Muscle layer of colon (tissue), 2 donors: ENCODE results near the gene OR56A1.

Experiments used
- H3K27ac ChIP-seq: one replicate; pipeline ENCODE4 v1.7.0; 2013; ENCODE audit warnings: low read depth, mild to moderate bottlenecking, low read length, moderate library complexity
- H3K27me3 ChIP-seq, 2 donors: one replicate each; pipeline ENCODE4 v1.7.0; 2013; ENCODE audit warnings: low read length in 2 of 2, mild to moderate bottlenecking in 2 of 2; ENCODE audit not compliant: insufficient read depth in 2 of 2, control insufficient read depth in 1 of 2
- H3K36me3 ChIP-seq: one replicate; pipeline ENCODE4 v1.7.0; 2013; ENCODE audit warnings: mild to moderate bottlenecking, low read length; ENCODE audit not compliant: insufficient read depth
- H3K4me1 ChIP-seq: one replicate; pipeline ENCODE4 v1.7.0; 2013; ENCODE audit warnings: mild to moderate bottlenecking, low read length; ENCODE audit not compliant: insufficient read depth
- H3K4me3 ChIP-seq, 2 donors: one replicate each; pipeline ENCODE4 v1.7.0; 2013; ENCODE audit warnings: low read length in 2 of 2, low read depth in 1 of 2, mild to moderate bottlenecking in 1 of 2, moderate library complexity in 1 of 2
- H3K9ac ChIP-seq: one replicate; pipeline ENCODE4 v1.7.0; 2013; ENCODE audit warnings: low read length
- H3K9me3 ChIP-seq: one replicate; pipeline ENCODE4 v1.7.0; 2013; ENCODE audit warnings: mild to moderate bottlenecking, low read length
- donor health status: abdominal sarcoma.
- donor health status: Adenocarcinoma of cecum.

The OR56A1 gene

GRCh38 chr11:5986885-5987284 lies 43.7 kb downstream of the OR56A1 start, which contains the start of gene OR52L1:
TSS of gene OR52L1 (minus strand) at chr11:5986985. CDS start at chr11:5986930, 55 bp downstream.
- H3K4me1 ChIP-seq: no peaks in the 10 kb centered on the region
- H3K4me3 ChIP-seq: no peak within 1 kb of the TSS
- H3K27me3 ChIP-seq: no peaks in the 10 kb centered on the region
- H3K9ac ChIP-seq: no peak within 1 kb of the TSS
- H3K27ac ChIP-seq: no peak within 1 kb of the TSS
- no peaks in the 10 kb centered on the region for H3K36me3 ChIP-seq
- no peaks in the 10 kb centered on the region for H3K9me3 ChIP-seq

- Histone ChIP-seq H3K27ac (no peak overlapping the region), H3K9ac (no peak overlapping the region), H3K4me1 (no peaks in the 10 kb centered on the region), H3K36me3 (no peaks in the 10 kb centered on the region), H3K27me3 (no peaks in the 10 kb centered on the region), H3K9me3 (no peaks in the 10 kb centered on the region), H3K4me3 (no peak overlapping the region)
Observed at GRCh38 chr11:5983443-5983842, 47.1 kb downstream of the OR56A1 start.

GRCh38 chr11:5973530-5973929 lies 57.0 kb downstream of the OR56A1 start:
- Histone ChIP-seq H3K9me3 (no peaks in the 10 kb centered on the region), H3K36me3 (no peaks in the 10 kb centered on the region), H3K27ac (no peak overlapping the region), H3K27me3 (no peaks in the 10 kb centered on the region), H3K9ac (no peak overlapping the region), H3K4me3 (no peak overlapping the region), H3K4me1 (no peaks in the 10 kb centered on the region)
